C1 segment of cervical spinal cord (tissue), 14 donors: ENCODE results near the gene TBCD.
"Not testable (repeated sequence)": the region's sequence is repeated elsewhere in the genome, so short reads cannot be mapped to it uniquely, and the experiment has no call there.

Experiments
- DNase-seq, 14 donors: peaks; one replicate each; lab custom pipeline; 2025; lab: John Stamatoyannopoulos, UW

TBCD gene

DNA sequence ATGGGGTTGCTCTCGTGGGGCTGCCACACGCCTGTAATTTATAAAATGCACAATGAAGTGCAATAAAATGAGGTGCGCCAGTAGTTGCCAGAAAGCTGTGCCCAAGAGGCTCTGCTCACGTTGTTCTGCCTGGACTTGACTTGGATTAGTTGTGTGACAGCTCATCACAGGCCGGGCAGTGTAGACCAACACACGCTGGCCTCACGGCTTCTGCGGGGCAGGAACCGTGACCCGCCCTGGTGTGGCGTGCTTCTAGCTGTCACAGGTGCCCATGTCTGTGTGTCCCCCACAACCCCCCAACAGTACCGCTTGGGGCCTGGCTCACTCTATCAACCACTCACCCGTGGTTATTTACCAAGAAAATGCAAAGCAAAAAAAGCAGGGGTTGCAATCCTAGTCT, 200.2 kb downstream of the TBCD start:
- DNase-seq, result no peak

- not testable (repeated sequence) for DNase-seq
These were observed 203.2 kb downstream of the TBCD start for GRCh38 chr17:82955106-82955505.

GRCh38 chr17:82955627-82956026, 203.8 kb downstream of the TBCD start:
- not testable (repeated sequence) for DNase-seq

- DNase-seq, result no peak
These were observed 204.4 kb downstream of the TBCD start for GRCh38 chr17:82956146-82956725.

DNA sequence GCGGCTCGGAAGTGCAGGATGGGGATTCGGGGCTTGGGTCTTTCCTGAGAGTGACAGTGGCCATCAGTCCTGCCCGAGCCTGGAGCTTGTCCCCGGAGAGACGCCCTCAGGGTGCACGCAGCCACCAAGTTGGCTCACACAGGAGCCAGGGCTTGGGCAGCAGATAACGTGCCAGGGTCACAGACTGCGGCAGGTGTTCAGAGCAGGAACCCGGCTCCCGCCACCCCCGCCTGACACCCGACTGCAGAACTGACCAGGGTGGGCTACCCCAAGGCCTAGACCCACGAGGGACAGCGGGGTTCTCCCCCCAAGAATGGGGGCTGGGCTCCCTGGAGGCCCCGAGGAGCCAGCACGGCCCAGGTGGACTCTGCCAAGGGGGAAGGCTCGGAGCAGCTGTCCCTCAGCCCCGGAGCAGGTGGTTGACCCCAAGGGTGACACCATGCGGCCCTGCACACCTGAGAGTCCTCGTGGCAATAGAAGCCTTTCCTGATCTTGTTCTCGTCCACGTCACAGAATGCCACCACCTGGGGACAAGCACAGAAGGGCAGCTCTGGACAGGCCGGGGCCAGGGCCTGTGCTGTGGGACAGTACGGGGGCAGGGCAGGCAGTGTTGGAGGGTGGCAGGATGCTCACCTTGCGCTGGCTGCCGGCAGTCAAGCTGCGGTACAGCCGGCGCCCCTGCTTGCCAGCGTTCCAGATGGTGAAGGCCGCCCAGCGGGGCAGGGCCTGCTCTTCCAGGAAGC, 205.0 kb downstream of the TBCD start:
- no peak for DNase-seq

DNA sequence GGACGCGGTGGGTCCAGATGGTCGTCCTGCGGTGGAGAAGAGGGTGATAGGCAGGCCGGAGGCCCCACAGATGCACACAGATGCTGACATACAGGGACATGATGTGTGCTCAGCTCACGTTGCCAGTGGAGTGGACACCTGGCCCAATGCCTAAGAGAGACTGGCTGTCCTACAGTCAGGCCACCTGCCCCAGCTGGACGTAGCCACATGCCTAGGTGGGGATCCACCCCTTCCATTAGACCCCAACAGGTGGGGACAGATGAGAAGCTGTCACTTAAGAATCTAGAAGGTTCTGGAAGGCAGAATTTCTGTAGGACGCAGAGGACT, 205.6 kb downstream of the TBCD start:
- peak in 1 of 14 donors; percentile 48 for DNase-seq

- no peak for DNase-seq
These were observed 206.2 kb downstream of the TBCD start for GRCh38 chr17:82957961-82958561.

- no peak for DNase-seq
These were observed 207.5 kb downstream of the TBCD start for GRCh38 chr17:82959242-82959930.

- DNase-seq, result no peak
These were observed 208.1 kb downstream of the TBCD start for GRCh38 chr17:82959990-82960418.

DNA sequence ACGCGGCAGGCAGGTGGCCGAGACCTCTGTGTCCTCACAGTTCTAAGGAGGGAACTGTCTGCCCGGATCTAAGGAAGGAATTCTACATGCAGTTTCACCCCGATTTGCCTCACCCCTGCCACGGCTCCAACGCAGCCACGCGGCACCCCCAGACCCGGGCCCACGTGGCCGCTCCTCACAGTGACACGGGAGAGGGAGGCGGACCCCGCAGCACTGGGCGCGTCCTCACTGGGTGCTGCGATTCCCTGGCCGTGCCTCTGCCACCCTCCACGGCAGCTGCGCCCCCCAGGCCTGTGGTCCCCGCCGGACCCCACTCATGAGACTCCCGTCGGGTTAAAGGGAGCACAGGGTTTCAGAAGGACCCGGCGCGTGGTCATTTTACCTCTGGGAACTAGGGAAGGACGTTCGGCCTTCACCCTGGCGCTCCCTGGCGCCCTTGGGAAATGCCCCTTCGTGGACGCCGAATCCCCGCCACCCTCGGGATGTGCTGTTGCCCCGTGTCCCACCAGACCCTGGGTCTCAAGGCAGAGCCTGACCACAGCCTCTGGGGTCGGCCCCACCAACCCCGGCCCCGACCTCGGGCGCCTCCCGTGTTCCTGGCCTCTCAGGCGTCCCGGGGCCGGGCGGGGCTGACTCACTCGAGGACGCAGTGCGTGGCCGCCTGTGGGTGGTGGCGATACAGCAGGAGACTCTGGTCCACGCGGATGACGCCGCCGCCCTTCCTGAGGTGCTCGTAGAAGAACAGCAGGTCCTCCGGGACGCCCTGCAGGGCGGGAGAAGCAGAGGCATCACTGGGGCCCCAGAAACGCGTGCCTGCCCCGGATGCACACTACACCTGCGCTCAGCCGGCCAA, 208.8 kb downstream of the TBCD start:
- no peak for DNase-seq

- no peak for DNase-seq
These were observed 209.7 kb downstream of the TBCD start for GRCh38 chr17:82961366-82962162.

GRCh38 chr17:82962163-82962720, 210.4 kb downstream of the TBCD start:
- DNase-seq, result no peak

DNA sequence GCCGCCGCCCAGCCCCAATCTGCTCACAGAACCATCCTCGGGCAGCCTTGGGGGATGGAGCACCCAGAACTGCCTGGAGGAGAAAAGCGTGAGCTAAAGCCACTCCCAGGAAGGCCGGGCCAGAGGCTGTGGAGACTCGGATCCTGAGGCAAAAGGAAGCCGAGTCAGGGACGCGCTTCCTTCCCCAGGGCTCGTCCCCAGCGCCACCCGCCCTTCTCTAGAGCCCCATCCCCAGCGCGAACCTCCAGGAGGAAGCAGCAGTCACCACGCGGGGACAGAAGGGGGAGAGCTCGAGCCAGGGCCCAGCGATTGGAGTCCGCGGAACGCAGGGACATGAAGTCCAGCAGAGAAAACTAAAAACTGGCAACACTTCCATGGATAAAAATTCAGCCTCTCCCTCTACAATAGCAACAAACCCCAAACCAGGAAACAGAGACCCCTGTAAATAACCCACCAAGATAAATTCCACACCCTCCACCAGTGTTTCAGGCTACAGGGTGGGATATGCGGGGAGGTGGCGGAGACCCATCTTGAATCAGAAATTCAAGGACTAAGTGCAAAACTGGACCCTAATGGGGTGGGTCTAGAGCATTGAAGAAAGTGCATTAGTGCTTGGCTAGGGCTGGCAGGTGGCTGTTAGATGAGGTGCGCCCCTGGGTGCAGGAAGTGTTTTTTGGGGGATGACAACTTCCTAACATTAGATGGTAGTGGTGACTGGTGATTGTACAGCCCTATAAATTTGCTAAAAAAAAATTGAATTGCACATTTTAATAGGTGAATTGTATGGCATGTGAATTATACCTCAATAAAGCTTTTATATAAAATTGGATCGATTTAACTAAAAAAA, 211.5 kb downstream of the TBCD start:
- DNase-seq, result peak in 10 of 14 donors; percentile 11 to 45 (median 26)

- not testable (repeated sequence) for DNase-seq
These were observed 212.6 kb downstream of the TBCD start for GRCh38 chr17:82964451-82964850.

- DNase-seq, result no peak
These were observed 213.0 kb downstream of the TBCD start for GRCh38 chr17:82964851-82965341.

GRCh38 chr17:82965371-82965770, 213.5 kb downstream of the TBCD start:
- no peak for DNase-seq

DNA sequence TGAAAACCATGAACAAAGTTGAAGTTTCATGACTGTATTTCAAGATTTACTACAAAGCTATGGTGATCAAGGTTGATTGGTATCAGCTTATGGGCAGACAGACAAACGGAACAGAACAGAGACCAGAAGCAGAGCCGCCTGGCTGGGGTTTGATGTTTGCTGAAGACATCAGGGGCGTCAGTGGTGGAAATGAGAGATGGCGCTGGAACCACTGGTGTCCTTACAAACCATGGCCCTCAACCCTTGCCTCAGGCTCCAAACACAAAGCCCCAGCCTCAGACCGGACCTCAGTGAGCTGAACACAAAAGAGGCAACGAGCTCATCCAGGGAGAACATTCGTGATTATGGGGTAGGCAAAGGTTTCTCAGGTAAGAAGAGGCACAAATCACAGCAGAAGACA, 214.6 kb downstream of the TBCD start:
- no peak for DNase-seq

GRCh38 chr17:82967268-82968032, 215.6 kb downstream of the TBCD start:
- no peak for DNase-seq
